SK-N-SH (cell line): ENCODE results near the gene PTPN4.

Experiments
- EP300 ChIP-seq, 2 experiments: IDR thresholded peaks; 2 replicates each; pipeline versions ENCODE4 v1.4.0 to v1.6.1; 2012; ENCODE audit warnings: borderline replicate concordance in 1 of 2, low read depth in 1 of 2, low read length in 1 of 2
- EZH2phosphoT487 ChIP-seq: fragments of 200-600 bp; sonication (generic); IDR thresholded peaks from 2 replicates; pipeline ENCODE4 v1.6.1; 2017; ENCODE audit warnings: low read depth, mixed run types, mild to moderate bottlenecking, antibody characterized with exemption, moderate library complexity, borderline replicate concordance
- NRF1 ChIP-seq: IDR thresholded peaks from 2 replicates; pipeline ENCODE4 v1.6.1; 2012; ENCODE audit warnings: low read depth, mild to moderate bottlenecking, low read length
- POLR2AphosphoS5 ChIP-seq: IDR thresholded peaks from 2 replicates; pipeline ENCODE4 v1.6.1; 2012; ENCODE audit warnings: low read depth, low read length
- RAD21 ChIP-seq: IDR thresholded peaks from 2 replicates; pipeline ENCODE4 v1.6.1; 2012; ENCODE audit warnings: mild to moderate bottlenecking, low read length
- TAF1 ChIP-seq: IDR thresholded peaks from 2 replicates; pipeline ENCODE4 v1.6.1; 2012; ENCODE audit warnings: low read depth, mild to moderate bottlenecking, low read length, moderate library complexity, borderline replicate concordance
- USF2 ChIP-seq: fragments of 150-350 bp; IDR thresholded peaks from 2 replicates; pipeline ENCODE4 v1.6.1; 2017; ENCODE audit warnings: antibody characterized with exemption, low read length, low read depth, borderline replicate concordance
- YY1 ChIP-seq: IDR thresholded peaks from 2 replicates; pipeline ENCODE4 v1.4.0; 2012; ENCODE audit warnings: low read depth, mild to moderate bottlenecking
- TF ChIP-seq, protein P1 (sequence below): IDR thresholded peaks from 2 replicates; pipeline ENCODE4 v1.4.0; 2012; ENCODE audit warnings: low read depth
- TF ChIP-seq, protein P2 (sequence below): fragments of 200-600 bp; sonication (generic); IDR thresholded peaks from 2 replicates; pipeline ENCODE4 v1.6.1; 2017; ENCODE audit warnings: antibody characterized with exemption, mild to moderate bottlenecking, moderate library complexity

DNA sequence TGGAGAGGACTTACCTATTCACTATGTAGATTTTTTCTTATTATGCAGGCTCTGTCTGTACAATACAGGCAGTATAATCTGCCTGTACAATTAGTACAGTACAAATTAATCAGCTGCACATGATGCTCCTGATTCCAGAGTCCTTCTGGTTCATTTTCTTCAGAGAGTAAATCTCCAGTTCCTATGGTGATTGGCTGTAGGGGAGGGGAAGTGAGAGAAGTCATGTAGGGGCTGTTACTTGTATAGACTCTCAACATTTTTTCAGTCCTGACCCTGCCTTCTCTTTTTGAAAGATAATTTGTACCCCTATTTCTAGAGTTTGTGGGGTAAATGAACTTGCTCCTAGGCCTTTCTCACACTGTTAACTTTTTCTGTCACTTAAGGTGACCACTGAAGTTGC, 54.5 kb downstream of the PTPN4 start:
- TF ChIP-seq POLR2AphosphoS5, result no peak
- no peak for TF ChIP-seq USF2
- TF ChIP-seq NRF1, result no peak
- TF ChIP-seq YY1, result no peak
- TF ChIP-seq, protein P1, sequence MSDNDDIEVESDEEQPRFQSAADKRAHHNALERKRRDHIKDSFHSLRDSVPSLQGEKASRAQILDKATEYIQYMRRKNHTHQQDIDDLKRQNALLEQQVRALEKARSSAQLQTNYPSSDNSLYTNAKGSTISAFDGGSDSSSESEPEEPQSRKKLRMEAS, result no peak
- TF ChIP-seq RAD21, result no peak
- no peak for TF ChIP-seq EP300 (IDR thresholded peaks at IDR 0.05; ENCODE audit: borderline replicate concordance in 1 of 2, low read depth in 1 of 2, low read length in 1 of 2)
- no peak for TF ChIP-seq EZH2phosphoT487
- TF ChIP-seq, protein P2, sequence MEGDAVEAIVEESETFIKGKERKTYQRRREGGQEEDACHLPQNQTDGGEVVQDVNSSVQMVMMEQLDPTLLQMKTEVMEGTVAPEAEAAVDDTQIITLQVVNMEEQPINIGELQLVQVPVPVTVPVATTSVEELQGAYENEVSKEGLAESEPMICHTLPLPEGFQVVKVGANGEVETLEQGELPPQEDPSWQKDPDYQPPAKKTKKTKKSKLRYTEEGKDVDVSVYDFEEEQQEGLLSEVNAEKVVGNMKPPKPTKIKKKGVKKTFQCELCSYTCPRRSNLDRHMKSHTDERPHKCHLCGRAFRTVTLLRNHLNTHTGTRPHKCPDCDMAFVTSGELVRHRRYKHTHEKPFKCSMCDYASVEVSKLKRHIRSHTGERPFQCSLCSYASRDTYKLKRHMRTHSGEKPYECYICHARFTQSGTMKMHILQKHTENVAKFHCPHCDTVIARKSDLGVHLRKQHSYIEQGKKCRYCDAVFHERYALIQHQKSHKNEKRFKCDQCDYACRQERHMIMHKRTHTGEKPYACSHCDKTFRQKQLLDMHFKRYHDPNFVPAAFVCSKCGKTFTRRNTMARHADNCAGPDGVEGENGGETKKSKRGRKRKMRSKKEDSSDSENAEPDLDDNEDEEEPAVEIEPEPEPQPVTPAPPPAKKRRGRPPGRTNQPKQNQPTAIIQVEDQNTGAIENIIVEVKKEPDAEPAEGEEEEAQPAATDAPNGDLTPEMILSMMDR, result no peak
- TF ChIP-seq TAF1, result no peak
